Measurements from ENCODE around the gene NR2E1.

The NR2E1 gene

DNA sequence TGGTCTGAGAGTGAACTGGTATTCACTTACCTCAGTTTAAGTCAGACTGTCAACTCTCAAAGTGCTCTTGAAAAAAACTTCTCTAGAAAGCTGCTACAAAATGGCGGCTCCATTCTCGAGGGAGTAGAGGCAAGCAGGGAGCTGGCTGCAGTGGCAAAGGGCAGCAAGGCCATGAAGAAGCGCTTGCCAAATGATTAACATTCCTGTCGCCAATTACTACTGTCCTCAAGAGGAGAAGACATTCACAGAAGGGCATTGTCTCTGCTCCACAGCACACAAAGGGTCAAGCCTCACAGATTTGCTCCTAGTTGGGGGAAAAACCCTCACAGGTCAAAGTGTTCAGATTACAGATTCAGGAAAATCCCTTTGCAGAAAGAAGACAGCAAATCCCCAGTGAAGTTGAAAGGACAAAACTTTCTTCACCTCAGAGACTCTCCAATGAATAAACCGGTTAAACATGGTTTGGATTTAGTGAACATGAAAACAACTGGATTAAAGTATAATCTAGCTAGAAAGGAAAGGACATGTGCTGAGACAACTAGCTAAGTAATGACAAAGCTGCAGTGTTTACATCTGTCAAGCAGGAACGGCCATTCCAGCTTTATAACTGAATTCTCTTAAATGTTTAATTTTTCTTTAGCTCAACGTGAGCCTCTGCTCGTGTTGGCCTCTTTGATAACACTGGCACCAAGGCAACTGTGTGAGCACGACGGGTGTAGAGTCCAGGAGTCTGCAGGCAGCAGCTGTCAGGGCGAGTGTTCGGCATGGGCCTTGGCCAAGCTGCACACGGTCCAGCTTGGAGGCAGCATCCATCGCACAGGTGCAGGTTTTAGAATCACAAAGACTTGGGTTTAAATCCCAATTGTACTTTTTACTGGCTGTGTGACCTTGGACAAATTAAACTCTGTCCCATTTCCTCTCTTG lies 37.6 kb downstream of the NR2E1 start:
- FAIRE-seq, result peak; percentile 70
- no peak for DNase-seq (ENCODE audit: insufficient read length, low spot score)

DNA sequence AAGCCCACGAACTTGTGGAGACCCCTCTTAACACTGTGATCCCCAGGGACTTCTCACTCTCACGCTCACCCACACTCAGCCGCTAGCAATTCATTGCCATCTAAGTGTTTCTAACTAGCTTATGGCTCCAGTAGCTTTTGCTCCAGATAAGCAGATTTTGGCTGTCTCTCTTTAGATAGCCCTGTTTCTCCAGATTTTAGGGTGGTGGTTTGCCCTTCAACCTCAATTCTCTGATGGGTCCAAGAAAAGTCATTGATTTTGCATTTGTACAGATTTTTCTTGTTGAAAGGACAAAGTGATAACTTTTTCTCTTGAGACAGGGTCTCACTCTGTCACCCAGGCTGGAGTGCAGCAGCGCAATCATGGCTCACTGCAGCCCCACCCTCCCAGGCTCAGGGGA lies 41.2 kb downstream of the NR2E1 start:
- FAIRE-seq, result no peak
- no peak for DNase-seq (ENCODE audit: insufficient read length, low spot score)

DNA sequence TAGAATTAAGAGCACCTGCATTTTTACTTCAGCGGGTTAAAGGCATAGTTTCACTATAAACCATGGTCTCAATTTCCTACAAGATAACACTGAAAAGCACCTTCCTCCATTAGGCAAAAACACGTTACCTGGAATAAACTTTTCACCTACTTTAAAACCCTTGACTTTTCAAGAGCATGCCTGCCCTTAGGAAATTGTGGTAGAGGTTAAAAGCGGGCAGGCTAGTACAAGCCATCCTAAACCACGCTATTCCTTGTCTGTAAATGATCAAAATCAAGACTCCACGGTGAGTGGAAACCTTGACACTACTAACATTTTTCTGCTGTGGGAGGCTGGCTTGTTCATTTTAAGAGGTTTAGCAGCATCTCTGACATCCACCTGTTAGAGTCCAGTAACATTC lies 43.9 kb downstream of the NR2E1 start:
- DNase-seq (ENCODE audit: insufficient read length, low spot score) (no peak), FAIRE-seq (peak; percentile 33)

DNA sequence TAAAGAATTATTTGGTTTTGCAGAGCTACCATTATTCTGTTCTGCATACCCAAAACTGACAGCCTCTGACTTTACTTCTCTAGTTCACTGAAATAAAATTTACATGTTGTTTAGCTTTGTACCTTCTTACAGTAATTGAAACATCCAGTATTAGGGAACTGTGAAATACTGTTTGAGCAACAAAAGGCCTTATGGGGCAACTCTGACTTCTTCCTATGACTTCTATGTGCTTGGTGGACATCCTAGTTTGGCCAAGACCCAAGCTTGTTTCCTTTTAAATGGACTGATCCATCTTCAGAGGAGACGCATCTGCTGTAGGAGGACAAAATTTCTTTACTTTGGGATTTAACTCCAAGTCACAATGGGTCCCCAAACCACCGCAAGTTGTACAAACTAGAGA lies 44.7 kb downstream of the NR2E1 start:
- DNase-seq (ENCODE audit: insufficient read length, low spot score) (no peak), FAIRE-seq (no peak)

DNA sequence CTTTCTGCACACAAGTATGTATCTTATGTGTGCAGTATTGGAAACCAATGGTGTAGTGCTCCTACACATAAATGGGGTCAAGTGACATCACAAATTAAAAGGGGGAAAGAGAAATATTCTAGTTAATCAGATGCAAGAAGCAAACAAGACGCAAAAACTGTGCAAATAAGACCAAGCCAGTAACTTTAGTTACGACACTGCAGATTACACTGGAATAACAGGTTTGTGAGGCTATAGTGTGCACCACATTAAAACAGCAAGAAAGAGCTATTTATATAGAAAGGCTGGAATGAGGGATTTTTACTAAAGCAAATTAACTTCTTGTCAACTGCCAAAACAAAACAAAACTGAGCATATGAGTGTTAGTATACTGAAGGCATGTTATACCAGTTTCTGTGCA lies 45.8 kb downstream of the NR2E1 start:
- FAIRE-seq (no peak), DNase-seq (ENCODE audit: insufficient read length, low spot score) (no peak)

DNA sequence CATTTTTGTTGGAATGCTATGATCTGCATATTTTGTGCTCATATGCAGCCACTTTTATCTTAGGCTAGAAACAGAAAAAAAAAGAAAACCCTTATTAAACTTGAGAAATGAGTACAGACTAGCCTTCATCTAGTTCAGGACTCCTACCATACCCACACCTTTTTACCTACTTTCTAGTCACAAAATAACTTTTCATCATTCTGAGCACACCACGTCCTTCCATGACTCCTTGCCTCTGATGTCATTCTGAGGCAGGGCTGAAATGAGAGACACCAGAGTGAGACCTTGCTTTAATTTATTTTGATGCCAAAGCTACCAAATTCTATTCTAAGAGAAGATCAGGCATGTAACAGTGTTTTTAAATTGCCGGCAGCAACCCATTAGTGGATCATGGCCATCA lies 56.2 kb downstream of the NR2E1 start:
- no peak for FAIRE-seq

DNA sequence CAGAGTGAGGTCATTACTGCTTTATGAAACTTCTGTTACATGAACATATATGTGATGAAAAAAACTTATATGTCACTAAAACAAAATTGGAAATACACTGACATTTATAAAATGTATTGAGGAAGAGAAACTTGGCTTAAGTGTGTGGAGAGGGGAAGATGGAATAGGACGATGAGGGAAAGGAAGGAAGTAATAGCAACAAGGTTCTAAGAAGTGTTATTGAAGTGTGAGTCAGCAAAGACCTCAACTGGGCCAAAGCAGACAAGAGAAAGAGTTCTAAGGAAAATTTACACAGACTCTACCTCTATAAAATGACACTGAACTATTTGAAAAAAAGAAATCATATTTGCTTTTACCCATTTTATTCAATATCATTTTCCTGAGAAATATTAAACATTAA lies 56.7 kb downstream of the NR2E1 start:
- FAIRE-seq (no peak), DNase-seq (ENCODE audit: insufficient read length, low spot score) (no peak)

More for the DNA sequence above, 56.2 kb downstream of the NR2E1 start:
- DNase-seq (ENCODE audit: insufficient read length, low spot score), result no peak

DNA sequence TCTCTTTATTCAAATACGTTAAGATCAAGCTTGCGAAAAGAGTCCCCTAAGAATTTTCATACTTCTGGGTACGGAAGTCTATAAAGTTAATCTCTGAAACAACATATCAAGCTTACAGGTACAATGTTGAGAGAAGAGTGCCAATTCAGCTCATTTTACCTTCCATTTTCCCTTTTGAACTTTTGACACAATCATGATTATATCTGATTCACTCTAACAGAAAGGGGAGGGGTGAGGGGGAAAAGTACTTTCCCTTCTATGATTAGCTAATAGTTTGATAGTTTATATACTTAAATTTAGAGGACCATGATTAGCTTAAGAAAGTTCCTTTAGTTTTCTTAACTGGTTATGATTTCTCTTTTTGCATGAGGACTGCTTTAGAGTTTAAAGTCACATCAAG lies 61.5 kb downstream of the NR2E1 start:
- DNase-seq (ENCODE audit: insufficient read length, low spot score), result no peak
- no peak for FAIRE-seq

DNA sequence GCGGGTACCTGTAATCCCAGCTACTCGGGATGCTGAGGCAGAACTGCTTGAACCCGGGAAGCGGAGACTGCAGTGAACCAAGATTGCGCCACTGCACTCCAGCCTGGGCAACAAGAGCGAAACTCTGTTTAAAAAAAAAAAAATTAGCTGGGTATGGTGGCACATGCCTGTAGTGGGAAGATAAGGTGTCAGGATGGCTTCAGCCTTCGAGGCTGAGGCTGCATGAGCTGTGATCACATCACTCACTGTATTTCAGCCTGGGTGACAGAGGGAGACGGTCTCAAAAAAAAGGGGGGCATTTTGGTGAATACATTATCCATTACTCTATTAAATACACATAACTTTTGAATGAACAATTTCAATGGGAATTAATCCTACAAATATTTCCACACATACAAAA lies 62.6 kb downstream of the NR2E1 start:
- no peak for DNase-seq (ENCODE audit: insufficient read length, low spot score)
- FAIRE-seq, result no peak

DNA sequence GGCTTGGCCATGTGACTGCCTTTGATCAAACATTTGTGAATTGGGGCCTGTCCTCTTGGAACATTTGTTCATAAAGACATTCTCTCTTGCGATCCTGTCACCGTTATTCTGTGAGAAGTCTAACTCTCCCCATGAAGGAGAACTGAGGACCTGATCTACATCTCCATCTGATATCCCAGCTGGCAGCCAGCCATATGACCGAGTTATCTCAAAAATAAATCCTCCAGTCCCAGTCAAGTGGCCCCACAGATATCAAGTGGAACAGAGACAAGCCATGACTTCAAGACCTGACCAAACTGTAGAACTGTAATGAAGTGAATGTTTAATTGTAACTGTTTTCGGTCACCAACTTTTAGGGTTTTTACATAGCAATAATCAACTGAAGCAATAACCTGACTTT lies 69.3 kb downstream of the NR2E1 start:
- DNase-seq (ENCODE audit: insufficient read length, low spot score) (no peak), FAIRE-seq (no peak)

DNA sequence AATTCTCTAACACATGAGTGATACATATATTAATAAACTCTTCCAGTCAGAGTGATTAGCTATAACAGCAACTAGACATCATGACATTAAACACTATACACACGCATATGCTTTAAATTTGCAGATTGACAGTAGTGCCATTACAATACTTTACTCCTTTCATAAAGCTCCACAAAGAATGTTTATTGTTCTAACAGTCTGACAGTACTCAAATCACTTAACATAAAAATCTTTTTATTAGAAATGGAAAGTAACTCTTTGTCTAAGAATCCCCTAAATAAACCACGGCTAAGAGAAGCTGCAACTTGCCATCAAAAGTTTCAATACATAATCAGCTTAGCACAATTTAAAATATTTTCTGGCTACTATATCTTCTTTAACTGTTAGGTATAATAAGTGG lies 71.0 kb downstream of the NR2E1 start:
- FAIRE-seq (no peak), DNase-seq (ENCODE audit: insufficient read length, low spot score) (no peak)

DNA sequence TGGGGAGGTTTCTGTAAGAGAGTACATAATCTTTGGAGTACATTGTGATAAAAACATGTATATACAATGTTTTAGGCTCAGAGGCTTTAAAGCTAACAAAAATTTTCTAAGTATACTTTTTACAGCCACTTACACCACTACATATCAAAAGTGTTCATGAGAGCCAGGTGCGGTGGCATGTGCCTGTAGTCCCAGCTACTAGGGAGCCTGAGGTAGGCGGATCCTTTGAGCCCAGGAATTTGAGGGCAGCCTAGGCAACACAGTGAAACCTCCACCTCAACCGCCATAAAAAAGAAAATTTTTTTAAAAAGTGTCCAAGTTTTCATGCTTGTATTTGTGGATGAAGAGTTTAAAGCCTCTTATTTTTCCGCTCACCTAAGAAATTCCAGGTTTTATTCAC lies 72.5 kb downstream of the NR2E1 start:
- DNase-seq (ENCODE audit: insufficient read length, low spot score) (no peak), FAIRE-seq (no peak)

Measured in GM19239 (cell line).